Endodermal cell (in vitro differentiated cells): Measurements from ENCODE around the gene SMIM28. TPM values are rescaled to one million over a fixed set of nuclear protein-coding genes. Genes with fewer than 3 reads are reported as not detected.
A peak's percentile ranks its signal among the peaks of the same experiment; 100 is the strongest.

ENCODE experiments used
- DNase-seq: peaks from one replicate; pipeline ENCODE4 v3.0.0-alpha.2; 2017
- H3K27ac ChIP-seq: 2 replicates; pipeline ENCODE4 v1.5.1; 2013; ENCODE audit warnings: mild to moderate bottlenecking, low read depth, low read length, moderate library complexity
- H3K27me3 ChIP-seq: 2 replicates; pipeline ENCODE4 v1.6.1; 2013; ENCODE audit warnings: mild to moderate bottlenecking, low read length, moderate library complexity; ENCODE audit not compliant: insufficient read depth, control insufficient read depth, poor library complexity, severe bottlenecking
- H3K36me3 ChIP-seq: 2 replicates; pipeline ENCODE4 v1.7.0; 2013; ENCODE audit warnings: mild to moderate bottlenecking, low read length, moderate library complexity; ENCODE audit not compliant: control insufficient read depth, insufficient read depth
- H3K4me1 ChIP-seq: one replicate; pipeline ENCODE4 v1.7.0; 2013; ENCODE audit warnings: low read length; ENCODE audit not compliant: control insufficient read depth, insufficient read depth
- H3K4me3 ChIP-seq: 2 replicates; pipeline ENCODE4 v1.5.1; 2013; ENCODE audit warnings: mild to moderate bottlenecking, low read length, moderate library complexity
- H3K9ac ChIP-seq: 2 replicates; pipeline ENCODE4 v1.6.1; 2013; ENCODE audit warnings: mild to moderate bottlenecking, low read length, moderate library complexity; ENCODE audit not compliant: poor library complexity, severe bottlenecking; ENCODE audit errors: extremely low read depth
- H3K9me3 ChIP-seq: 2 replicates; pipeline ENCODE4 v1.6.1; 2013; ENCODE audit warnings: mild to moderate bottlenecking, low read length, moderate library complexity; ENCODE audit not compliant: control insufficient read depth
- H3K27ac Mint-ChIP-seq: 2 replicates; pipeline ENCODE4 v1.8.0; 2020; ENCODE audit warnings: mixed read lengths
- H3K27me3 Mint-ChIP-seq: 2 replicates; pipeline ENCODE4 v1.8.0; 2021; ENCODE audit warnings: mild to moderate bottlenecking, mixed read lengths; ENCODE audit not compliant: insufficient read depth
- H3K36me3 Mint-ChIP-seq: 2 replicates; pipeline ENCODE4 v1.8.0; 2020; ENCODE audit warnings: low read depth, mixed read lengths
- H3K4me1 Mint-ChIP-seq: 2 replicates; pipeline ENCODE4 v1.8.0; 2020; ENCODE audit warnings: mixed read lengths
- H3K4me3 Mint-ChIP-seq: 2 replicates; pipeline ENCODE4 v1.8.0; 2020; ENCODE audit warnings: mild to moderate bottlenecking, moderate library complexity, mixed read lengths
- H3K9me3 Mint-ChIP-seq: 2 replicates; pipeline ENCODE4 v1.8.0; 2020; ENCODE audit warnings: mild to moderate bottlenecking, mixed read lengths
- CTCF ChIP-seq: fragments of 200-600 bp; sonication (generic); conservative IDR thresholded peaks from 2 replicates; pipeline ENCODE4 v1.5.0; 2021; ENCODE audit warnings: antibody characterized with exemption, mild to moderate bottlenecking
- WGBS, 2 experiments: methylation state at CpG; one replicate each; pipeline versions ENCODE4 v1.1.5 to v1.1.7; 2013; ENCODE audit warnings: missing lambda C conversion rate in 2 of 2, mixed read lengths in 1 of 2; ENCODE audit not compliant: insufficient coverage in 1 of 2, insufficient read length in 1 of 2; 5-methylcytosine and 5-hydroxymethylcytosine counted together
- total RNA-seq, 2 donors: library from RNA; stranded (reverse); fragmentation: NEBNext Ultra II Directional in 1 of 2; extraction: Animal tissue kit (Norgen Biotek cat#: 25700) in 1 of 2; gene quantifications; 2 replicates in 1 of 2; 3 replicates in 1 of 2; pipeline ENCODE4 v1.2.1, GENCODE V29; 2021

The SMIM28 gene
- total RNA-seq, 2 donors from 2014 or later, result 0.33 TPM; not detected in 1

- Histone ChIP-seq H3K27ac (no peak overlapping the region), H3K36me3 (peaks cover 9% of the 10 kb centered on the region), H3K9ac (no peak overlapping the region), H3K9me3 (no peaks in the 10 kb centered on the region), H3K4me3 (no peak overlapping the region), H3K27me3 (no peaks in the 10 kb centered on the region), H3K4me1 (no peaks in the 10 kb centered on the region)
- Mint-ChIP-seq H3K36me3 (peaks cover 4% of the 10 kb centered on the region), H3K4me1 (no peaks in the 10 kb centered on the region), H3K9me3 (no peaks in the 10 kb centered on the region), H3K27me3 (no peaks in the 10 kb centered on the region), H3K27ac (no peak overlapping the region), H3K4me3 (no peak overlapping the region)
- WGBS, 2 experiments, result 90 to 92% methylated on average over 7 to 12 of the region's 12 CpGs
- DNase-seq, result no peak
- no peak for TF ChIP-seq CTCF
Observed at GRCh38 chr6:138429761-138430160, 52.1 kb downstream of the SMIM28 start.

GRCh38 chr6:138430361-138431145 lies 52.8 kb downstream of the SMIM28 start:
- Histone ChIP-seq H3K9me3 (no peaks in the 10 kb centered on the region), H3K27ac (no peak overlapping the region), H3K4me1 (no peaks in the 10 kb centered on the region), H3K9ac (no peak overlapping the region), H3K36me3 (peaks cover 10% of the 10 kb centered on the region), H3K27me3 (no peaks in the 10 kb centered on the region), H3K4me3 (no peak overlapping the region)
- DNase-seq, result no peak
- WGBS, 2 experiments, result 94 to 97% methylated on average over 18 to 29 of the region's 29 CpGs
- H3K4me3 Mint-ChIP-seq, result no peak overlapping the region
- H3K36me3 Mint-ChIP-seq, result peaks cover 1% of the 10 kb centered on the region
- H3K9me3 Mint-ChIP-seq, result no peaks in the 10 kb centered on the region
- no peaks in the 10 kb centered on the region for H3K4me1 Mint-ChIP-seq
- TF ChIP-seq CTCF, result no peak
- no peaks in the 10 kb centered on the region for H3K27me3 Mint-ChIP-seq
- no peak overlapping the region for H3K27ac Mint-ChIP-seq

- Histone ChIP-seq H3K4me1 (no peaks in the 10 kb centered on the region), H3K27ac (no peak overlapping the region), H3K9me3 (no peaks in the 10 kb centered on the region), H3K9ac (no peak overlapping the region), H3K36me3 (peaks cover 15% of the 10 kb centered on the region), H3K27me3 (no peaks in the 10 kb centered on the region), H3K4me3 (no peak overlapping the region)
- H3K27me3 Mint-ChIP-seq, result no peaks in the 10 kb centered on the region
- H3K27ac Mint-ChIP-seq, result peak overlapping the region; percentile 45
- DNase-seq, result no peak
- no peaks in the 10 kb centered on the region for H3K9me3 Mint-ChIP-seq
- 92 to 93% methylated on average over 11 to 19 of the region's 19 CpGs for WGBS, 2 experiments
- H3K4me3 Mint-ChIP-seq, result no peak overlapping the region
- no peaks in the 10 kb centered on the region for H3K36me3 Mint-ChIP-seq
- no peak for TF ChIP-seq CTCF
- H3K4me1 Mint-ChIP-seq, result no peaks in the 10 kb centered on the region
Observed at GRCh38 chr6:138431256-138432062, 53.8 kb downstream of the SMIM28 start.
